ENCODE results near the gene STK36. TPM values are rescaled to one million over a fixed set of nuclear protein-coding genes. Genes with fewer than 3 reads are reported as not detected.

Gene STK36
- total RNA-seq, 4 donors from 2014 or later = 16.7 to 36.6 (median 22.2) TPM

- no peak for ATAC-seq
- no peak for TF ChIP-seq EP300 (IDR thresholded peaks at IDR 0.05)
- TF ChIP-seq POLR2AphosphoS5 (IDR thresholded peaks at IDR 0.05) = no peak
- TF ChIP-seq, protein P1, sequence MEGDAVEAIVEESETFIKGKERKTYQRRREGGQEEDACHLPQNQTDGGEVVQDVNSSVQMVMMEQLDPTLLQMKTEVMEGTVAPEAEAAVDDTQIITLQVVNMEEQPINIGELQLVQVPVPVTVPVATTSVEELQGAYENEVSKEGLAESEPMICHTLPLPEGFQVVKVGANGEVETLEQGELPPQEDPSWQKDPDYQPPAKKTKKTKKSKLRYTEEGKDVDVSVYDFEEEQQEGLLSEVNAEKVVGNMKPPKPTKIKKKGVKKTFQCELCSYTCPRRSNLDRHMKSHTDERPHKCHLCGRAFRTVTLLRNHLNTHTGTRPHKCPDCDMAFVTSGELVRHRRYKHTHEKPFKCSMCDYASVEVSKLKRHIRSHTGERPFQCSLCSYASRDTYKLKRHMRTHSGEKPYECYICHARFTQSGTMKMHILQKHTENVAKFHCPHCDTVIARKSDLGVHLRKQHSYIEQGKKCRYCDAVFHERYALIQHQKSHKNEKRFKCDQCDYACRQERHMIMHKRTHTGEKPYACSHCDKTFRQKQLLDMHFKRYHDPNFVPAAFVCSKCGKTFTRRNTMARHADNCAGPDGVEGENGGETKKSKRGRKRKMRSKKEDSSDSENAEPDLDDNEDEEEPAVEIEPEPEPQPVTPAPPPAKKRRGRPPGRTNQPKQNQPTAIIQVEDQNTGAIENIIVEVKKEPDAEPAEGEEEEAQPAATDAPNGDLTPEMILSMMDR (IDR thresholded peaks at IDR 0.05) = no peak
- TF ChIP-seq POLR2A (IDR thresholded peaks at IDR 0.05) = no peak
- H3K4me3 ChIP-seq = no peak overlapping the region
- H3K36me3 ChIP-seq = peaks cover 0 to 80% of the 10 kb centered on the region in 2 donors
- no peaks in the 10 kb centered on the region for H3K27me3 ChIP-seq
- no peaks in the 10 kb centered on the region for H3K9me3 ChIP-seq
- peaks cover 0 to 17% (median 0%) of the 10 kb centered on the region in 3 donors for H3K4me1 ChIP-seq
- H3K27ac ChIP-seq = no peak overlapping the region
- WGBS, 2 donors (ENCODE audit: low coverage in 1 of 2) = 75 to 83% methylated on average over 5 of the region's 6 CpGs
Observed at GRCh38 chr2:218743068-218743467, 71.2 kb downstream of the STK36 start.

GRCh38 chr2:218744615-218745014 is 72.7 kb downstream of the STK36 start:
- H3K36me3 ChIP-seq = peaks cover 0 to 82% of the 10 kb centered on the region in 2 donors
- H3K4me1 ChIP-seq = peaks cover 0 to 17% (median 0%) of the 10 kb centered on the region in 3 donors
- no peaks in the 10 kb centered on the region for H3K27me3 ChIP-seq
- no peak for ATAC-seq
- H3K4me3 ChIP-seq = no peak overlapping the region
- 34 to 40% methylated on average over 3 of the region's 3 CpGs for WGBS, 2 donors (ENCODE audit: low coverage in 1 of 2)
- H3K9me3 ChIP-seq = no peaks in the 10 kb centered on the region
- H3K27ac ChIP-seq = peak overlapping the region in 1 of 4 donors; percentile 59
- TF ChIP-seq POLR2A (IDR thresholded peaks at IDR 0.05) (no peak), POLR2AphosphoS5 (IDR thresholded peaks at IDR 0.05) (no peak), EP300 (IDR thresholded peaks at IDR 0.05) (no peak)
- TF ChIP-seq, protein P1 (IDR thresholded peaks at IDR 0.05) = no peak

DNA sequence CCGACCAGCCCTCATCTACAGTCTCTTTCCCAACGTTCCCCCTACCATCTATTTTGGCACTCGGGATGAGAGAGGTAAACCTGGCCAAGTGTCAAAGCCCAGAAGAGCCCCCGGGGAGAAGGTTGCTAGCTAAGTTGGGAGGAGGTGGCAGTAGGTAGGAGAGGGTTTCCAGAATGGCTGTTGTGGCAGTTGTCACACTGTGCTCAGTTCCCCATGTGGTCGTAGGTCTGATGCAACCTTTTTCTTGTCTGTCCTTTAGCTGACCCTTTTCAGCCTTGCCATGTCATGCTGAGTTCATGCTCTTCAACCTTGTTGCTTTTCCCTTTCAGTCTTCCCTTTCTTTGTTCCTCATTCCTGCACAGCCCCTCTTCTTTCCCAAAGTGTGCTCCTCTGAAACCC is 73.3 kb downstream of the STK36 start:
- no peaks in the 10 kb centered on the region for H3K27me3 ChIP-seq
- ATAC-seq = peak; percentile 68
- H3K4me3 ChIP-seq = no peak overlapping the region
- peaks cover 0 to 17% (median 0%) of the 10 kb centered on the region in 3 donors for H3K4me1 ChIP-seq
- TF ChIP-seq POLR2A (IDR thresholded peaks at IDR 0.05) (no peak), EP300 (IDR thresholded peaks at IDR 0.05) (no peak), POLR2AphosphoS5 (IDR thresholded peaks at IDR 0.05) (no peak)
- TF ChIP-seq, protein P1 (IDR thresholded peaks at IDR 0.05) = no peak
- WGBS, 2 donors (ENCODE audit: low coverage in 1 of 2) = 76% methylated on average over 3 of the region's 5 CpGs; no CpG with 5 or more reads in 1 of the 2 donors
- no peaks in the 10 kb centered on the region for H3K9me3 ChIP-seq
- peak overlapping the region in 3 of 4 donors; percentile 53 to 60 (median 59) for H3K27ac ChIP-seq
- H3K36me3 ChIP-seq = peaks cover 0 to 82% of the 10 kb centered on the region in 2 donors

GRCh38 chr2:218745559-218746469 is 73.9 kb downstream of the STK36 start:
- Histone ChIP-seq H3K9me3 (no peaks in the 10 kb centered on the region), H3K27me3 (no peaks in the 10 kb centered on the region), H3K36me3 (peaks cover 0 to 82% of the 10 kb centered on the region in 2 donors), H3K27ac (peak overlapping the region in 3 of 4 donors; percentile 53 to 60 (median 59)), H3K4me1 (peaks cover 0 to 17% (median 0%) of the 10 kb centered on the region in 3 donors), H3K4me3 (no peak overlapping the region)
- 62% methylated on average over 5 of the region's 10 CpGs; no CpG with 5 or more reads in 1 of the 2 donors for WGBS, 2 donors (ENCODE audit: low coverage in 1 of 2)
- TF ChIP-seq POLR2A (IDR thresholded peaks at IDR 0.05) (no peak), EP300 (IDR thresholded peaks at IDR 0.05) (no peak), POLR2AphosphoS5 (IDR thresholded peaks at IDR 0.05) (no peak)
- TF ChIP-seq, protein P1 (IDR thresholded peaks at IDR 0.05) = no peak
- peak; percentile 64 for ATAC-seq

All from gastroesophageal sphincter (tissue), 4 donors.